K562 (cell line): ENCODE measurements around the gene KAZN. TPM values are rescaled to one million over a fixed set of nuclear protein-coding genes. Genes with fewer than 3 reads are reported as not detected.

ENCODE experiments used
- REST ChIP-seq, 2 experiments: fragments of 450-650 bp; formaldehyde crosslinking in 1 of 2; IDR thresholded peaks; 2 replicates each; pipeline versions ENCODE4 v1.4.0 to v1.6.1; 2014 to 2020; ENCODE audit warnings: mild to moderate bottlenecking in 2 of 2, borderline replicate concordance in 1 of 2, low read depth in 1 of 2
- polyA plus RNA-seq, 8 experiments: library from polyadenylated mRNA; depleted of rRNA in 4 of 8; stranded (reverse) in 5 of 8; unstranded in 3 of 8; fragments of >200 nt; fragmentation: Nextera tagmentation in 2 of 8; fragmentation: Illumina TruSeq in 1 of 8; extraction: Ambion mirVana in 2 of 8; extraction: Trizol in 1 of 8; gene quantifications; 2 replicates each; pipeline versions ENCODE4 v1.2.1 to v1.2.3, GENCODE V29; 2011 to 2014; ENCODE audit warnings: inconsistent platforms in 1 of 8, missing spikeins in 1 of 8
- total RNA-seq, 7 experiments: library from RNA; depleted of rRNA in 6 of 7; stranded (reverse); fragments of >200 nt in 6 of 7; fragmentation: Illumina TruSeq in 2 of 7; extraction: Trizol in 2 of 7; gene quantifications; 2 replicates each; pipeline versions ENCODE4 v1.2.1 to v1.2.3, GENCODE V29; 2011 to 2021; ENCODE audit warnings: low replicate concordance in 1 of 7
- TF ChIP-seq, protein P1 (sequence below): fragments of 450-650 bp; IDR thresholded peaks from 2 replicates; pipeline ENCODE4 v1.6.1; 2018; ENCODE audit not compliant: partially characterized antibody

KAZN gene
- total and polyA plus RNA-seq, 9 of the 15 experiments (the other 6 are each of a cell fraction or from before 2014, with no cell fraction given): 2.1 to 21.6 (median 5.4) TPM

GRCh38 chr1:14924455-14925331 is 326.2 kb downstream of the KAZN start (continued):
- peak; percentile 34 for TF ChIP-seq REST (IDR thresholded peaks at IDR 0.05; ENCODE audit: borderline replicate concordance)
- no peak for TF ChIP-seq REST (CRISPR knock-in tag; IDR thresholded peaks at IDR 0.05; ENCODE audit: low read depth)
- TF ChIP-seq, protein P1, sequence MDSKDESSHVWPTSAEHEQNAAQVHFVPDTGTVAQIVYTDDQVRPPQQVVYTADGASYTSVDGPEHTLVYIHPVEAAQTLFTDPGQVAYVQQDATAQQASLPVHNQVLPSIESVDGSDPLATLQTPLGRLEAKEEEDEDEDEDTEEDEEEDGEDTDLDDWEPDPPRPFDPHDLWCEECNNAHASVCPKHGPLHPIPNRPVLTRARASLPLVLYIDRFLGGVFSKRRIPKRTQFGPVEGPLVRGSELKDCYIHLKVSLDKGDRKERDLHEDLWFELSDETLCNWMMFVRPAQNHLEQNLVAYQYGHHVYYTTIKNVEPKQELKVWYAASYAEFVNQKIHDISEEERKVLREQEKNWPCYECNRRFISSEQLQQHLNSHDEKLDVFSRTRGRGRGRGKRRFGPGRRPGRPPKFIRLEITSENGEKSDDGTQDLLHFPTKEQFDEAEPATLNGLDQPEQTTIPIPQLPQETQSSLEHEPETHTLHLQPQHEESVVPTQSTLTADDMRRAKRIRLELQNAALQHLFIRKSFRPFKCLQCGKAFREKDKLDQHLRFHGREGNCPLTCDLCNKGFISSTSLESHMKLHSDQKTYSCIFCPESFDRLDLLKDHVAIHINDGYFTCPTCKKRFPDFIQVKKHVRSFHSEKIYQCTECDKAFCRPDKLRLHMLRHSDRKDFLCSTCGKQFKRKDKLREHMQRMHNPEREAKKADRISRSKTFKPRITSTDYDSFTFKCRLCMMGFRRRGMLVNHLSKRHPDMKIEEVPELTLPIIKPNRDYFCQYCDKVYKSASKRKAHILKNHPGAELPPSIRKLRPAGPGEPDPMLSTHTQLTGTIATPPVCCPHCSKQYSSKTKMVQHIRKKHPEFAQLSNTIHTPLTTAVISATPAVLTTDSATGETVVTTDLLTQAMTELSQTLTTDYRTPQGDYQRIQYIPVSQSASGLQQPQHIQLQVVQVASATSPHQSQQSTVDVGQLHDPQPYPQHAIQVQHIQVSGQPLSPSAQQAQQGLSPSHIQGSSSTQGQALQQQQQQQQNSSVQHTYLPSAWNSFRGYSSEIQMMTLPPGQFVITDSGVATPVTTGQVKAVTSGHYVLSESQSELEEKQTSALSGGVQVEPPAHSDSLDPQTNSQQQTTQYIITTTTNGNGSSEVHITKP: peak; percentile 21
